ENCODE measurements around the gene COPS6. TPM values are rescaled to one million over a fixed set of nuclear protein-coding genes. Genes with fewer than 3 reads are reported as not detected.

Gene COPS6
- total and polyA plus RNA-seq, 2 experiments from 2014 or later: 69.6 to 315 TPM

DNA sequence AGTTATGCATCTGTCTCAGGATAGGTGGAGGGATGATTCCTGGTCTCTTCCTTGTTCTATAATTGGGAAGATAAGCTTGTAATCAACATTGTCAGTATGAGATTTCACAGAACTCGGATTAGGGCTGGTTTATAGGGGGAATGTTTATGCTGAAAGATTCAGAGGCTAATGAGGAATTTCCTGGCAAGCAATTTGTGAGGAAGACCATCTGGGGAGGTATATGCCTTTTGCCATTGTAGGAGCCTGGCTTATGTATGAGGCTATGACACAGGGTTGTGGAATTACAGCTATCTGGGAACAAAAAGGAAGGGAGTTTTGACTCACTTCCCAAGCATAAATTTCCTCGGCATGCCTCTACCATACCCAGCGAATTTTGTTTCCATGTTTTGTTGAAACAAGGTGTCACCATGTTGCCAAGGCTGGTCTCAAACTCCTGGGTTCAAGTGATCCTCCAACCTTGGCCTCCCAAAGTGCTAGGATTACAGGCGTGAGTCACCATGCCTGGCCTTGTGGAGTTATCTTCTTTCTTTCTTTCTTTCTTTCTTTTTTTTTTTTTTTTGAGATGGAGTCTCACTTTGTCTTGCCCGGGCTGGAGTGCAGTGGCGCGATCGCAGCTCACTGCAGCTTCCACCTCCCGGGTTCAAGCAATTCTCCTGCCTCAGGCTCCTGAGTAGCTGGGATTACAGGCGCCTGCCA is 1.6 kb upstream of the COPS6 start:
- Histone ChIP-seq H3K27ac (no peak overlapping the region), H3K4me3 (no peak overlapping the region), H3K9me3 (ENCODE audit: low read depth) (no peaks in the 10 kb centered on the region), H3K4me1 (ENCODE audit: low read depth) (peaks cover 3% of the 10 kb centered on the region), H3K27me3 (no peaks in the 10 kb centered on the region), H3K36me3 (peaks cover 20% of the 10 kb centered on the region)
- TF ChIP-seq, protein P1, sequence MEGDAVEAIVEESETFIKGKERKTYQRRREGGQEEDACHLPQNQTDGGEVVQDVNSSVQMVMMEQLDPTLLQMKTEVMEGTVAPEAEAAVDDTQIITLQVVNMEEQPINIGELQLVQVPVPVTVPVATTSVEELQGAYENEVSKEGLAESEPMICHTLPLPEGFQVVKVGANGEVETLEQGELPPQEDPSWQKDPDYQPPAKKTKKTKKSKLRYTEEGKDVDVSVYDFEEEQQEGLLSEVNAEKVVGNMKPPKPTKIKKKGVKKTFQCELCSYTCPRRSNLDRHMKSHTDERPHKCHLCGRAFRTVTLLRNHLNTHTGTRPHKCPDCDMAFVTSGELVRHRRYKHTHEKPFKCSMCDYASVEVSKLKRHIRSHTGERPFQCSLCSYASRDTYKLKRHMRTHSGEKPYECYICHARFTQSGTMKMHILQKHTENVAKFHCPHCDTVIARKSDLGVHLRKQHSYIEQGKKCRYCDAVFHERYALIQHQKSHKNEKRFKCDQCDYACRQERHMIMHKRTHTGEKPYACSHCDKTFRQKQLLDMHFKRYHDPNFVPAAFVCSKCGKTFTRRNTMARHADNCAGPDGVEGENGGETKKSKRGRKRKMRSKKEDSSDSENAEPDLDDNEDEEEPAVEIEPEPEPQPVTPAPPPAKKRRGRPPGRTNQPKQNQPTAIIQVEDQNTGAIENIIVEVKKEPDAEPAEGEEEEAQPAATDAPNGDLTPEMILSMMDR (IDR thresholded peaks at IDR 0.05; ENCODE audit: low read depth, low read length): no peak
- DNase-seq (ENCODE audit: low read depth in 1 of 2, low spot score in 1 of 2): peak in 1 of 2 donors; percentile 98

DNA sequence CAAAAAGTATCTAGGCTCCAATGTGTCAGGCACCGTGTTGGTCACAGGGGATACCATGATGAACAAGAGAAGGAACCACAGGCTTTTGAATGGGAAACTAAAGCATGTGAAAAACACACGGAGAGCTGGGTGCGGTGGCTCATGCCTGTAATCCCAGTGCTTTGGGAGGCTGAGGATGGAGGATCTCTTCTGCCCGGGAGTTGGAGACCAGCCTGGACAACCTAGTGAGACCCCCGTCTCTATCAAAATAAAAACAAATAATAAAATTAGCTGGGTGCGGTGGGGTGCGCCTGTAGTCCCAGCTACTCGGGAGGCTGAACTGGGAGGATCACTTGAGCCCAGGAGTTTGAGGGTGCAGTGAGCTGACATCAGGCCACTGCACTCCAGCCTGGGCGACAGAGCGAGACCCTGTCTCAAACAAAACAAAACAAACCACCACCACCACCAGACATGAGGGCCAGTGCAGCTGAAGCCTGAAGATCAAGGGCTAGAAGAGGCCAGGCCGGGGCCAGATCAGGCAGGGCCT is 611 bp upstream of the COPS6 start:
- H3K36me3 ChIP-seq: peaks cover 29% of the 10 kb centered on the region
- H3K4me3 ChIP-seq: peak overlapping the region; percentile 67
- no peak for DNase-seq (ENCODE audit: low read depth in 1 of 2, low spot score in 1 of 2)

DNA sequence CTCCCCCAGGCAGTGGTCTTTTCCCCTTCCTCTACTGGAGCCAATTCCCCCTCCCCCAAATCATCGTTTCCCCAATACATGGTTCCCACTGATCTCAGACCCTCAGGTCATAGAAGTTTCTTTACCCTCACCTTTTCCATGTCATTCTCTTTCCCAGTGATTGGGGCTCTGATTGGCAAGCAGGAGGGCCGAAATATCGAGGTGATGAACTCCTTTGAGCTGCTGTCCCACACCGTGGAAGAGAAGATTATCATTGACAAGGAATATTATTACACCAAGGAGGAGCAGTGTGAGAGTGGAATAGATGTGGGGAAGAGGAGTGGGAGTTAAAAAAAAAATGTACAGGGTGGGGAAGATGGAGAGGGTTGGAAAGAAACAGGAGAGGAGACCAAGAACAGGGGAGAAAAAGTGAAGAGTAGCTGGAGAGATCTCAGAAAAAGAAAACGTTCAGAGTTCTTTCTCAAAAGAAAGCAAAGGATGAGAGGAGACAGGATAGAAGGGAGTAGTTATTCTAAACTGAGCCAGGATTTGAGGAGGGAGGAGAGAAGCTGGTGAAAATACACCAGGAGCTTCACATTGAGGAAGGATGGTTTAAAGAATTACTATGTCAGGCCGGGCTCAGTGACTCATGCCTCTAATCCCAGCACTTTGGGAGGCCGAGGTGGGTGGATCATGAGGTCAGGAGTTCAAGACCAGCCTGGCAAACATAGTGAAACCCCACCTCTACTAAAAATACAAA is 858 bp downstream of the COPS6 start:
- H3K27me3 ChIP-seq: no peaks in the 10 kb centered on the region
- no peak for DNase-seq (ENCODE audit: low read depth in 1 of 2, low spot score in 1 of 2)
- TF ChIP-seq, protein P1 (IDR thresholded peaks at IDR 0.05; ENCODE audit: low read depth, low read length): no peak

More for the DNA sequence above, 611 bp upstream of the COPS6 start:
- Histone ChIP-seq H3K4me1 (ENCODE audit: low read depth) (peaks cover 2% of the 10 kb centered on the region), H3K27me3 (no peaks in the 10 kb centered on the region), H3K27ac (peak overlapping the region; percentile 80), H3K9me3 (ENCODE audit: low read depth) (no peaks in the 10 kb centered on the region)
- TF ChIP-seq, protein P1 (IDR thresholded peaks at IDR 0.05; ENCODE audit: low read depth, low read length): no peak

DNA sequence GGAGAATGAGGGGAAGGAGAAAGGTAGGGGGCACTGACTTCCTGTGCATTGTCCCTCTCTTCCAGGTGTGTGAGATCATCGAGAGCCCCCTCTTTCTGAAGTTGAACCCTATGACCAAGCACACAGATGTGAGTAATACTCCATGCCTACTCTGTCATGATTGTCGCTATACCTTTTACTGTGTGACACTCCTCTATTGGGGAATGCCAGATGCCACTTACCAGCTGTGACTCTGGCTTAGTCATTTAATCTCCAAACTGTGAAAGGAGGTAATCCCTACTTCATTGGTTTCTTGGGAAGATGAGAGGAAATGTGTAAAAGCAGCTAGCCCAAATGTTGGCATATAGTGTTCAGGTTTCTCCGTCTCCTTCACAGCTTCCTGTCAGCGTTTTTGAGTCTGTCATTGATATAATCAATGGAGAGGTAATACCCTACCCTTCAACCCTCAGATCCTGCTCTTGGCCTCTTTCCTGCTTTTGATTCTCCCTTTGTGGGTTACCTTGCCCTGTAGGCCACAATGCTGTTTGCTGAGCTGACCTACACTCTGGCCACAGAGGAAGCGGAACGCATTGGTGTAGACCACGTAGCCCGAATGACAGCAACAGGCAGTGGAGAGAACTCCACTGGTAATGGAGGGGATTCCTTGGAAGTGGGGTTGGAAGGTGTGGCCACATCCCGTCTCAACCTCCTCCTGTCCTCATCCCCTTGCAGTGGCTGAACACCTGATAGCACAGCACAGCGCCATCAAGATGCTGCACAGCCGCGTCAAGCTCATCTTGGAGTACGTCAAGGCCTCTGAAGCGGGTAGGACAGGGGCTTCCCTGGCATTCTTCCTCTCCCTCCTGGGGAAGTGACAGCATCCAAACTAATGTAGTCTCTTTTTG is 2.0 kb downstream of the COPS6 start:
- no peaks in the 10 kb centered on the region for H3K27me3 ChIP-seq
- no peak overlapping the region for H3K27ac ChIP-seq
- no peak for DNase-seq (ENCODE audit: low read depth in 1 of 2, low spot score in 1 of 2)
- no peaks in the 10 kb centered on the region for H3K9me3 ChIP-seq (ENCODE audit: low read depth)
- peaks cover 2% of the 10 kb centered on the region for H3K4me1 ChIP-seq (ENCODE audit: low read depth)
- H3K4me3 ChIP-seq: no peak overlapping the region
- peaks cover 53% of the 10 kb centered on the region for H3K36me3 ChIP-seq
- TF ChIP-seq, protein P1 (IDR thresholded peaks at IDR 0.05; ENCODE audit: low read depth, low read length): no peak

More for the DNA sequence above, 858 bp downstream of the COPS6 start:
- peak overlapping the region; percentile 80 for H3K27ac ChIP-seq
- peak overlapping the region; percentile 67 for H3K4me3 ChIP-seq
- H3K9me3 ChIP-seq (ENCODE audit: low read depth): no peaks in the 10 kb centered on the region
- H3K36me3 ChIP-seq: peaks cover 42% of the 10 kb centered on the region
- peaks cover 2% of the 10 kb centered on the region for H3K4me1 ChIP-seq (ENCODE audit: low read depth)

Data from cardiac muscle cell (in vitro differentiated cells and primary cell).